Subcutaneous adipose tissue (tissue), 4 donors: ENCODE data around the gene APCDD1L. TPM values are rescaled to one million over a fixed set of nuclear protein-coding genes. Genes with fewer than 3 reads are reported as not detected.

ENCODE experiments used
- CTCF ChIP-seq: fragments of 450-650 bp; IDR thresholded peaks from one replicate; pipeline ENCODE4 v1.5.1; 2016; ENCODE audit warnings: low read depth, mild to moderate bottlenecking, control low read depth, antibody characterized with exemption, moderate library complexity
- total RNA-seq, 4 donors: library from RNA; depleted of rRNA; stranded (reverse); fragments of >200 nt; gene quantifications; one replicate each; pipeline ENCODE4 v1.1.0, GENCODE V29; 2016

Gene APCDD1L
- total RNA-seq, 4 donors from 2014 or later: 0.17 to 0.22 TPM; not detected in 2

- TF ChIP-seq CTCF: no peak
These were observed 15.9 kb upstream of the APCDD1L start for GRCh38 chr20:58531063-58531462.

- TF ChIP-seq CTCF: no peak
These were observed 13.2 kb upstream of the APCDD1L start for GRCh38 chr20:58528412-58528811.

GRCh38 chr20:58526411-58526810 is 11.2 kb upstream of the APCDD1L start:
- TF ChIP-seq CTCF: no peak

- no peak for TF ChIP-seq CTCF
These were observed 9.6 kb upstream of the APCDD1L start for GRCh38 chr20:58524814-58525213.

GRCh38 chr20:58523971-58524315 is 8.7 kb upstream of the APCDD1L start:
- no peak for TF ChIP-seq CTCF

- TF ChIP-seq CTCF: no peak
These were observed 8.1 kb upstream of the APCDD1L start for GRCh38 chr20:58523072-58523970.

GRCh38 chr20:58522666-58523065 is 7.5 kb upstream of the APCDD1L start:
- no peak for TF ChIP-seq CTCF
